ENCODE measurements around the gene CFAP126.
"Not testable (repeated sequence)": the region's sequence is repeated elsewhere in the genome, so short reads cannot be mapped to it uniquely, and the experiment has no call there.

The CFAP126 gene

DNA sequence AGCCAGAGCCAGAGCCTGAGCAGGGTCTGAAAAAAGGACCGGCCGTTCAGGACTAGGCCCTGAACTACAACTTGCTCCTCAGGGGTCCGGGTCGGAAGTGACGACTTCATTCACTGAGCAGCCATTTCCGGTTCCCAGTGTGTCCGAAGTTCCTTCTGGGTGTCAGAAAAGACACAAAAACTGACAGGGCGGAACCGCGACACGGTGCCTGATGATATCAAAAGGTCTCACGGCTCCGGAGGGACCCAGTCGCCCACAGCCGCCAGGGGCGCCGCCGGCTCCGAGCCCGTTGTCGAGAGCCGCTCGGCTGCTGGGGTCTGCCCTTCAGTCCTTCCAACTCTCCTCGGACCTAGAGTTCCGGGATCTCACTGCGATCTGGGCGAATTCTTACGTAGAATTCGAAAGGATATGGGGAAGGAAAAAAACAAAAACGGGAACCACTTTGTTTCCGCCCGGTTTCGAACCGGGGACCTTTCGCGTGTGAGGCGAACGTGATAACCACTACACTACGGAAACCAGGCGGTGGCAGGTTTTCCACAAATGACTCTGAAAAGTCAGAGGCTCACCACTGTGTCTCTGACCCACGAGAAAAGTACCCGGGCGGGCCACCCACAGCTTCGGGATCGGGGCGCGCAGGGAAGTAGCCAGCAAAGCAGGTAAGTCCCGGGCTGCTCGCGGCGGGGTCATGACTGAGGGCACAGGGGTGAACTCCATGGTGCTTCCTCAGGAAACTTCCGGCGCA lies 31.8 kb upstream of the CFAP126 start:
- Histone ChIP-seq H3K9ac (ENCODE audit: low read depth in 1 of 2, low read length in 2 of 2) (peak overlapping the region; percentile 98 to 99), H3K27me3 (ENCODE audit: control insufficient read depth in 2 of 2, insufficient read depth in 2 of 2, low read length in 2 of 2) (no peaks in the 10 kb centered on the region), H3K4me3 (ENCODE audit: low read length in 2 of 2) (peak overlapping the region; percentile 78 to 89), H3K4me1 (ENCODE audit: control insufficient read depth in 2 of 2, insufficient read depth in 2 of 2, low read length in 2 of 2) (peaks cover 4% of the 10 kb centered on the region in 2 donors), H3K27ac (ENCODE audit: low read depth in 2 of 2, low read length in 2 of 2) (peak overlapping the region; percentile 100), H3K9me3 (ENCODE audit: control insufficient read depth in 2 of 2, low read length in 2 of 2) (no peaks in the 10 kb centered on the region), H3K36me3 (ENCODE audit: control insufficient read depth in 2 of 2, insufficient read depth in 2 of 2, low read length in 2 of 2) (no peaks in the 10 kb centered on the region)

DNA sequence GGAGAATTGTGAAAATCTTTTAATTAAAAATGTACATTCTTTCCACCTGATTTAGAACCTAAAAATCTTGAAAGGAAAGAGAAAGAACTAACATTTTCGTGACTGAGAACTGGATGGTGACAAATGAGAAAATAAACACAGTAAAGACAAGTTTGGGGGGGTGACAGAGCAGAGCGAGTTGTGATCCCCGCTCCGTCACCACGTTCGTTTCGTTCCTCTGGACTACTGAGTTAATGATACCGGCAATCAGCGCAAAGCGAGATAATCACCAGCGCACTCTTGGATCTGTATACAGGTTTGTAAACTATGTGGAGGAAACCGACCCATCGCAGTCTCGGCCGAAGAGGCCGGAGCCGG lies 31.2 kb upstream of the CFAP126 start:
- no peaks in the 10 kb centered on the region for H3K27me3 ChIP-seq (ENCODE audit: control insufficient read depth in 2 of 2, insufficient read depth in 2 of 2, low read length in 2 of 2)
- peaks cover 4% of the 10 kb centered on the region in 2 donors for H3K4me1 ChIP-seq (ENCODE audit: control insufficient read depth in 2 of 2, insufficient read depth in 2 of 2, low read length in 2 of 2)
- peak overlapping the region; percentile 98 to 99 for H3K9ac ChIP-seq (ENCODE audit: low read depth in 1 of 2, low read length in 2 of 2)

DNA sequence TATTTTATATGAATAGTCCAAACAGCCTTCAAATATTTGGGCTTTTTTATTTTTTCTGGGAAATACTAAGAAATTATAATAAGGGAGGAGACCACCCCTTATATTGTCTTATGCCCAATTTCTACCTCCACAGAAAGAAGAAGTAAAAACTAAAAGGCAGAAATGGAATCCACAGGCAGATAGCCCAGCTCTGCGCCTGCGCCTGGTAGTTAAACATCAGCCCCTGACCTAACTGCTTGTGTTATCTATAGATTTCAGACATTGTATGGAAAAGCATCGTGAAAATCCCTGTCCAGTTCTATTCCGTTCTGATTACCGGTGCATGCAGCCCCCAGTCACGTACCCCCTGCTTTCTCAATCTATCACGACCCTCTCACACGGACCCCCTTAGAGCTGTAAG lies 29.4 kb upstream of the CFAP126 start:
- not testable (repeated sequence) for H3K27ac ChIP-seq (ENCODE audit: low read depth in 2 of 2, low read length in 2 of 2); H3K9ac ChIP-seq (ENCODE audit: low read depth in 1 of 2, low read length in 2 of 2); H3K9me3 ChIP-seq (ENCODE audit: control insufficient read depth in 2 of 2, low read length in 2 of 2); H3K4me3 ChIP-seq (ENCODE audit: low read length in 2 of 2); H3K4me1 ChIP-seq (ENCODE audit: control insufficient read depth in 2 of 2, insufficient read depth in 2 of 2, low read length in 2 of 2); H3K36me3 ChIP-seq (ENCODE audit: control insufficient read depth in 2 of 2, insufficient read depth in 2 of 2, low read length in 2 of 2); H3K27me3 ChIP-seq (ENCODE audit: control insufficient read depth in 2 of 2, insufficient read depth in 2 of 2, low read length in 2 of 2)

More for the DNA sequence above, 31.2 kb upstream of the CFAP126 start:
- H3K36me3 ChIP-seq (ENCODE audit: control insufficient read depth in 2 of 2, insufficient read depth in 2 of 2, low read length in 2 of 2) = no peaks in the 10 kb centered on the region
- H3K27ac ChIP-seq (ENCODE audit: low read depth in 2 of 2, low read length in 2 of 2) = peak overlapping the region; percentile 100
- H3K9me3 ChIP-seq (ENCODE audit: control insufficient read depth in 2 of 2, low read length in 2 of 2) = no peaks in the 10 kb centered on the region
- peak overlapping the region; percentile 78 to 89 for H3K4me3 ChIP-seq (ENCODE audit: low read length in 2 of 2)

DNA sequence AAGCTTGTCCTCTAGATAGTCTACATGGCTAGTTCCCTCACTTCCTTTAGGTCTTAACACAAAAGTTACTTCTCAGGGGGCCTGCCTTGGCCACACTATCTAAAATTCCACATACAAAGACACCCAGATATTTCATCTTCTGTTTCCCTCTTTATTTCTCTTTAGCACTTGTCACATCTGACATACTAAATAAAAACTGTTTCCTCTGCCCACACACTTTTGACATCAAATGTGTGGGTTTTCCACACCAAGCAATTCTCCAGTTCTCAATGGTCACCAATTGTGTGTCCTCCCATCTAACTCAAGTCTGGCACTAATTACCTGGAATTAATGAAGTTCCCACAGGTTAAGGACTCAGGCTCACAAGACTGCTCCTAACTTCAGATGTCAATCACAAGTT lies 25.5 kb upstream of the CFAP126 start:
- no peak overlapping the region for H3K27ac ChIP-seq (ENCODE audit: low read depth in 2 of 2, low read length in 2 of 2)
- no peak overlapping the region for H3K4me3 ChIP-seq (ENCODE audit: low read length in 2 of 2)
- no peaks in the 10 kb centered on the region for H3K9me3 ChIP-seq (ENCODE audit: control insufficient read depth in 2 of 2, low read length in 2 of 2)
- no peak overlapping the region for H3K9ac ChIP-seq (ENCODE audit: low read depth in 1 of 2, low read length in 2 of 2)
- no peaks in the 10 kb centered on the region for H3K27me3 ChIP-seq (ENCODE audit: control insufficient read depth in 2 of 2, insufficient read depth in 2 of 2, low read length in 2 of 2)
- no peaks in the 10 kb centered on the region for H3K36me3 ChIP-seq (ENCODE audit: control insufficient read depth in 2 of 2, insufficient read depth in 2 of 2, low read length in 2 of 2)
- H3K4me1 ChIP-seq (ENCODE audit: control insufficient read depth in 2 of 2, insufficient read depth in 2 of 2, low read length in 2 of 2) = peaks cover 6 to 11% of the 10 kb centered on the region in 2 donors

DNA sequence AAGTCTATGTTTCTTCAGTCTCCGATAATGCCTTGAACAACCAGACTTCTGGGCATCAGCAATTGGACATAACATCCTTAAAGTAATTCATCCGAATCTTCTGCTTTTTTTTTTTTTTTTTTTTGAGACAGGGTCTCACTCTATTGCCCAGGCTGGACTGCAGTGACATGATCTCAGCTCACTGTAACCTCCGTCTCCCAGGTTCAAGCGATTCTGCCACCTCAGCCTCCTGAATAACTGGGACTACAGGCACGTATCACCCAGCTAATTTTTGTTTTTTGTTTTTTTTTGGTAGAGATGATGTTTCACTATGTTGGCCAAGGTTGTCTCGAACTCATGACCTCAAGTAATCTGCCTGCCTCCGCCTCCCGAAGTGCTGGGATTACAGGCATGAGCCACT lies 23.9 kb upstream of the CFAP126 start:
- Histone ChIP-seq H3K4me1 (ENCODE audit: control insufficient read depth in 2 of 2, insufficient read depth in 2 of 2, low read length in 2 of 2) (peaks cover 6 to 11% of the 10 kb centered on the region in 2 donors), H3K27ac (ENCODE audit: low read depth in 2 of 2, low read length in 2 of 2) (no peak overlapping the region), H3K9ac (ENCODE audit: low read depth in 1 of 2, low read length in 2 of 2) (no peak overlapping the region)

DNA sequence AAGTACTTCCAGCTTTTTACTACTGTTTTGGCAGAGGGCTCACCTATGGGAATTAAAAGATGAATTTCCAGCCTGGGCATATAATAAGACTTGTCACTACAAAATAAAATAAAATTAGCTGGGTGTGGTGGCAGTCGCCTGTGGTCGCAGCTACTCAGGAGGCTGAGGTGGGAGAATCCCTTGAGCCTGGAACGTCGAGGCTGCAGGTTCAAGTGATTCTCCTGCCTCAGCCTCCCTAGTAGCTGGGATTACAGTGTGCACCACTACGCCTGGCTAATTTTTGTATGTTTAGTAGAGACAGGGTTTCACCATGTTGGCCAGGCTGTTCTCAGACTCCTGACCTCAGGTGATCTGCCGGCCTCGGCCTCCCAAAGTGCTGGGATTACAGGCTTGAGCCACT lies 23.5 kb upstream of the CFAP126 start:
- not testable (repeated sequence) for H3K9ac ChIP-seq (ENCODE audit: low read depth in 1 of 2, low read length in 2 of 2)
- peaks cover 6 to 11% of the 10 kb centered on the region in 2 donors for H3K4me1 ChIP-seq (ENCODE audit: control insufficient read depth in 2 of 2, insufficient read depth in 2 of 2, low read length in 2 of 2)

More for the DNA sequence above, 23.9 kb upstream of the CFAP126 start:
- no peaks in the 10 kb centered on the region for H3K27me3 ChIP-seq (ENCODE audit: control insufficient read depth in 2 of 2, insufficient read depth in 2 of 2, low read length in 2 of 2)
- H3K9me3 ChIP-seq (ENCODE audit: control insufficient read depth in 2 of 2, low read length in 2 of 2) = no peaks in the 10 kb centered on the region
- no peak overlapping the region for H3K4me3 ChIP-seq (ENCODE audit: low read length in 2 of 2)
- no peaks in the 10 kb centered on the region for H3K36me3 ChIP-seq (ENCODE audit: control insufficient read depth in 2 of 2, insufficient read depth in 2 of 2, low read length in 2 of 2)

DNA sequence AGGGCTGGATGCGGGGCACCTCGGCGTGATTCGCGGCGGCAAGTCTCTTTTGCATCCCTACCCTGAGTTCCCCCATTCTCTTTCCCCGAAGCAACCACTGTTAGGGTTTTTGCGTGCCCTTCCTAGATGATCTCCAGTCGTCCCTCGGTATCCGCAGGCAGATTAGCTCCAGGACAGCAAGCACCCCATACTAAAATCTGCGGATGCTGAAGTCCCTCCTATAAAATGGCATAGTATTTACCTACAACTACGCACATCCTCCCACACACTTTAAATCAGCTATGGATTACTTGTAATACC lies 22.8 kb upstream of the CFAP126 start:
- Histone ChIP-seq H3K27ac (ENCODE audit: low read depth in 2 of 2, low read length in 2 of 2) (peak overlapping the region; percentile 72 to 76), H3K4me1 (ENCODE audit: control insufficient read depth in 2 of 2, insufficient read depth in 2 of 2, low read length in 2 of 2) (peaks cover 6 to 11% of the 10 kb centered on the region in 2 donors), H3K9me3 (ENCODE audit: control insufficient read depth in 2 of 2, low read length in 2 of 2) (no peaks in the 10 kb centered on the region), H3K4me3 (ENCODE audit: low read length in 2 of 2) (peak overlapping the region; percentile 79 to 87), H3K36me3 (ENCODE audit: control insufficient read depth in 2 of 2, insufficient read depth in 2 of 2, low read length in 2 of 2) (no peaks in the 10 kb centered on the region), H3K9ac (ENCODE audit: low read depth in 1 of 2, low read length in 2 of 2) (peak overlapping the region; percentile 80 to 87), H3K27me3 (ENCODE audit: control insufficient read depth in 2 of 2, insufficient read depth in 2 of 2, low read length in 2 of 2) (no peaks in the 10 kb centered on the region)

More for the DNA sequence above, 23.5 kb upstream of the CFAP126 start:
- H3K27ac ChIP-seq (ENCODE audit: low read depth in 2 of 2, low read length in 2 of 2); H3K4me3 ChIP-seq (ENCODE audit: low read length in 2 of 2); H3K27me3 ChIP-seq (ENCODE audit: control insufficient read depth in 2 of 2, insufficient read depth in 2 of 2, low read length in 2 of 2); H3K9me3 ChIP-seq (ENCODE audit: control insufficient read depth in 2 of 2, low read length in 2 of 2); H3K36me3 ChIP-seq (ENCODE audit: control insufficient read depth in 2 of 2, insufficient read depth in 2 of 2, low read length in 2 of 2): not testable (repeated sequence)

DNA sequence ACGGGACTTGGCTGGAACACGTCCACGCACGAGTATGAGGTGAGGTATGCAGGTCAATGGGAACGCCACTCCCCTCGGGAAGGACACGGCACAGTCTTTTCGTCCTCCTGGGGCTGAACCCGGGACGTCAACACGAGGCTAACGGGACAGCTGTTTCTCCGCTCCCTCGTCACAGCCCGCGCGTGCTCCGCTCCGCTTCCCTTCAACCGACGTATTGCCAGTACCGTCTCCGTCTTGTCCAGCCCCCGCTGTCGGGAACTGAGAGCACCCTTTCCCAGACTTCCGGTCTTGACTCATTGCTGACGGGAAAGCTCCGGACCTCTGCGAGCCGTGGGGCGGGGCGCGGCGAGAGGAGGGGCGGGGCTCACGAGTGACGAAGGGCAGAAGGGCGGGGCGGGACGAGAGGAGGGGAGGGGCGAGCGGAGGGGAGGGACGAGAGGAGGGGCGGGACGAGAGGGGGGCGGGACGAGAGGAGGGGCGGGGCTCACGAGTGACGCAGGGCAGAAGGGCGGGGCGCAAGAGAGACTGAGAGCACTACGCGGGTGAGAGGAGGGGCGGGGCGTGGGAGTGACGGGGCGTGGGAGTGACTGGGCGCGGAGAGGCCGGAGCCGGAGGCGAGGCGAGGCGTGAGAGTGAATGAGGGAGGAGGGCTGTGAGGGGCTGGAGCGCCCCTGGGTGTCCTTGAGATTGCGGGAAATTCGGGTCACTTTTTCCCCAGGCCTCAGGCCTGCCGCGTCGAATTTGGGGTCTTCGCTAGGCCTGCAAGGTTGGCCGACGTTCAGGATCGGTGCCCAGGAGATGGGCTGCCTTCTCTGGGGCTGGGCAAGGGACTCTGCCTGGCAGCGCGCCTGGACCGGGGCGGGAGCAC lies 22.2 kb upstream of the CFAP126 start:
- Histone ChIP-seq H3K4me3 (ENCODE audit: low read length in 2 of 2) (peak overlapping the region; percentile 92 to 97), H3K27me3 (ENCODE audit: control insufficient read depth in 2 of 2, insufficient read depth in 2 of 2, low read length in 2 of 2) (no peaks in the 10 kb centered on the region), H3K9me3 (ENCODE audit: control insufficient read depth in 2 of 2, low read length in 2 of 2) (no peaks in the 10 kb centered on the region), H3K4me1 (ENCODE audit: control insufficient read depth in 2 of 2, insufficient read depth in 2 of 2, low read length in 2 of 2) (peaks cover 6 to 11% of the 10 kb centered on the region in 2 donors), H3K9ac (ENCODE audit: low read depth in 1 of 2, low read length in 2 of 2) (peak overlapping the region; percentile 87 to 94), H3K27ac (ENCODE audit: low read depth in 2 of 2, low read length in 2 of 2) (peak overlapping the region; percentile 88 to 94), H3K36me3 (ENCODE audit: control insufficient read depth in 2 of 2, insufficient read depth in 2 of 2, low read length in 2 of 2) (no peaks in the 10 kb centered on the region)

DNA sequence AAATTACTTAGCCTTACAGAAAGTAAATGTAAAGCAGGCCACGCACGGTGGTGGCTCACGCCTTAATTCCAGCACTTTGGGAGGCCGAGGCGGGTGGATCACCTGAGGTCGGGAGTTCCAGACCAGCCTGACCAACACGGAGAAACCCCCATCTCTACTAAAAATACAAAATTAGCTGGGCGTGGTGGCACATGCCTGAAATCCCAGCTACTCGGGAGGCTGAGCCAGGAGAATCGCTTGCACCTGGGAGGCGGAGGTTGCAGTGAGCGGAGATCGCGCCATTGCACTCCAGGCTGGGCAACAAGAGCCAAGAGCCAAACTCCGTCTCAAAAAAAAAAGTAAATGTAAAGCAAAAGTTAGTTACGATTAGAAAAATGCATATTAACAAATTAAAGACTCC lies 21.5 kb upstream of the CFAP126 start:
- Histone ChIP-seq H3K4me1 (ENCODE audit: control insufficient read depth in 2 of 2, insufficient read depth in 2 of 2, low read length in 2 of 2) (peaks cover 6 to 11% of the 10 kb centered on the region in 2 donors), H3K27ac (ENCODE audit: low read depth in 2 of 2, low read length in 2 of 2) (peak overlapping the region; percentile 88 to 94), H3K4me3 (ENCODE audit: low read length in 2 of 2) (peak overlapping the region; percentile 92 to 97), H3K9ac (ENCODE audit: low read depth in 1 of 2, low read length in 2 of 2) (peak overlapping the region; percentile 84 to 94)
- H3K9me3 ChIP-seq (ENCODE audit: control insufficient read depth in 2 of 2, low read length in 2 of 2); H3K36me3 ChIP-seq (ENCODE audit: control insufficient read depth in 2 of 2, insufficient read depth in 2 of 2, low read length in 2 of 2); H3K27me3 ChIP-seq (ENCODE audit: control insufficient read depth in 2 of 2, insufficient read depth in 2 of 2, low read length in 2 of 2): not testable (repeated sequence)

DNA sequence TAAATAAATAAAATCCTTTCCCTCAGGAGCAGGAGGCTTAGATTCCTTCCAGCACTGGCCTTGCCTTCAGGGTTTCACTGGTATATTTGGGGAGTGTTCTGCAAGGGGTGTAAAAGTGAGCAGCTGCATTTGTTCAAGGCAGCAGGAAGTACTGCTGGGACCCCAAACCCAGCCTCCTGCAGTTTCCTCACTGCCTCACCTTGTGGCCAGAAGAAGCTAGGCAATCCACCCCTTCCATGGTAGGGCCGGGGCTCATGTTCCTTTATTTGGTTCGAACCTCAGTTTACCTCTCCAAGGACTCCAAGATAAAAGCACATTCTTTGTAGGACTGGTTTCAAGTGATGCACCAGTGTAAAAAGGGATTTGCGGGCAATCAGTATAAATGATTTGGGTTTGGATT lies 21.0 kb upstream of the CFAP126 start:
- H3K4me3 ChIP-seq (ENCODE audit: low read length in 2 of 2) = no peak overlapping the region
- H3K9me3 ChIP-seq (ENCODE audit: control insufficient read depth in 2 of 2, low read length in 2 of 2) = no peaks in the 10 kb centered on the region

More for the DNA sequence above, 21.0 kb upstream of the CFAP126 start:
- no peak overlapping the region for H3K9ac ChIP-seq (ENCODE audit: low read depth in 1 of 2, low read length in 2 of 2)
- H3K27me3 ChIP-seq (ENCODE audit: control insufficient read depth in 2 of 2, insufficient read depth in 2 of 2, low read length in 2 of 2) = no peaks in the 10 kb centered on the region
- no peak overlapping the region for H3K27ac ChIP-seq (ENCODE audit: low read depth in 2 of 2, low read length in 2 of 2)
- no peaks in the 10 kb centered on the region for H3K36me3 ChIP-seq (ENCODE audit: control insufficient read depth in 2 of 2, insufficient read depth in 2 of 2, low read length in 2 of 2)
- H3K4me1 ChIP-seq (ENCODE audit: control insufficient read depth in 2 of 2, insufficient read depth in 2 of 2, low read length in 2 of 2) = peaks cover 6 to 11% of the 10 kb centered on the region in 2 donors
